Superior temporal gyrus (tissue), 1 donor: ENCODE measurements around the gene ALAD.
"Not testable (repeated sequence)": the region's sequence is repeated elsewhere in the genome, so short reads cannot be mapped to it uniquely, and the experiment has no call there.

Source experiments
- DNase-seq: peaks from one replicate; pipeline ENCODE4 v3.0.0-alpha.2; 2016; ENCODE audit errors: extremely low spot score

ALAD gene

GRCh38 chr9:113401027-113401792, at the start of gene ALAD:
Gene ALAD (minus strand): TSS chr9:113401284. CDS start chr9:113393559, 7,725 bp downstream.
- peak; percentile 99 for DNase-seq

- DNase-seq = no peak
Observed at GRCh38 chr9:113449376-113449775, 48.3 kb upstream of the ALAD start.

DNA sequence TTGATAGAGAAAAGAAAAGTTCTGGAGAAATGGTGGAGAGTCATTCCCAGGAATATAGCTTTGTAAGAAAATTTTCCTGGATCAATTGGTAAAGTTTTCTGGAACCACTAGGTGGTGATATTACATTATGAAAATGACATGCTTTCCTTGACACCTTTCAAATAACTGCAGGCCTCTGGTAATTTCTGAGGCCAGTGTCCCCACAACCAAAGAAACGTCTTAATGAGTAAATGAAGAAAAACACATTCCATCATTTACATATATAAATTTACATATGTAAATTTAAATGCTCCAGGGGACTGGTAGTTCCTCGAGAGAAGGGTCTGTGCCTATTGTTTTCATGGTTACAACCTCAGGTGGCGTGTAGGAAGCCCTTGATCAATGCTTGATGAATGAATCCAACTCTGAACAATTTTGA, 45.2 kb upstream of the ALAD start:
- DNase-seq = peak; percentile 94

DNA sequence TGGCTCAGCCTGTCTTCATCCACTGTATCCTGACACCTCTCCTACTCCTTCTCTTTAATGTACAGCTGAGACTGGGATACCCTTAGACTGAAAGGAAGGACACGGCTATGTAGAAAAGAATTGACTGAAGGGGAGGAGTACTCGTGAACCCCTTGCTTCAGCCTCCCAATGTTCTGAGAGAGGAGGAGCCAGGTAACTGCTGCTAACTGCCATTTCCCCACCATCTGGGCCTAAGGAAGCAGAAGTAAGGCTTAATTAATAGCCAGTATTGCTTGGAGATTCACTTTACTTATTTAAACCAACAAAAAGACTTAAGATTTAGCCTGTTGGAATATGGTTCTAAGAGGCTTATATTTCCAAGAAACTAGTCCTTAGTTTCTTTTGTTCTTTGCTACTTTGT, 43.7 kb upstream of the ALAD start:
- DNase-seq = no peak

DNA sequence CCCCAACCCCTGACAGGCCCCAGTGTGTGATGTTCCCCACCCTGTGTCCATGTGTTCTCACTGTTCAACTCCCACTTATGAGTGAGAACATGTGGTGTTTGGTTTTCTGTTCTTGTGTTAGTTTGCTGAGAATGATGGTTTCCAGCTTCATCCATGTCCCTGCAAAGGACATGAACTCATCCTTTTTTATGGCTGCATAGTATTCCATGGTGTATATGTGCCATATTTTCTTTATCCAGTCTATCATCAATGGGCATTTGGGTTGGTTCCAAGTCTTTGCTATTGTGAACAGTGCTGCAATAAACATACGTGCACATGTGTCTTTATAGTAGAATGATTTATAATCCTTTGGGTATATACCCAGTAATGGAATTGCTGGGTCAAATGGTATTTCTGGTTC, 36.6 kb upstream of the ALAD start:
- DNase-seq = not testable (repeated sequence)

DNA sequence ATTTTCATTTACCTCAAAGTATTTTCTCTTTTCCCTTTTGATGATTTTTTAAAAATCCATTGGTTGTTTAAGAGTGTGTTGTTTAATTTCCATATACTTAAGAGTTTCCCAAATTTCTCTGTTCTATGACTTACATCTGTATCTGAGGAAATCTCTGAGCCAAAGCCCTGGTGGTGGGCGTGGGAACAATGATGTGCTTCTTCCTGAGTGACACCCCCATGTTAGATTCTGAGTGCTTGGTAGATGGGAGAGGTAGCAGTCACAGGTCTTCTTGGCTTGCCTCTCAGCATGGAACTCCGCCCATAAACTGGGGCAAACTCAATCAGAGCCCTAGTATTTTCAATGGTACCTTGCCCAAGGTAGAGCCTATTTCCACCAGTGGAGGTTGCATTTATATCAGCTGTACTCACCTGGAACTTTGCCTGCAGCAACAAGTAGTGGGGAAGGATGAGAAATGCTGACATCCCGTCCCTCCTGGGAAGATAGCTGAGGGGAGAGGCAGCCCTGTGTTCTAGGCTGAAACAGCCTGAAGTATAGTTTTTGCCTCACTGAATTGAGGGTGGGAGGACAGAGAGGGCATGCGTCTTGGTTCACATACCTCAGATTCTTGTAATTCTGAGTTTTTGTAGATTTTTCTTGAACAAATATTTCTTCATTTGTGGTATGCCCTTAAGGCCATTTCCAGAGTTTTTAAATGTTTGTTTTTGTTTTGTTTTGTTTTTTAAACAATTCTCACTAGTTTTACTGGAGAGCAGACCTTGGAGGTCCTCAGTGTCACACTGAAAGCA, 35.8 kb upstream of the ALAD start:
- DNase-seq = no peak

DNA sequence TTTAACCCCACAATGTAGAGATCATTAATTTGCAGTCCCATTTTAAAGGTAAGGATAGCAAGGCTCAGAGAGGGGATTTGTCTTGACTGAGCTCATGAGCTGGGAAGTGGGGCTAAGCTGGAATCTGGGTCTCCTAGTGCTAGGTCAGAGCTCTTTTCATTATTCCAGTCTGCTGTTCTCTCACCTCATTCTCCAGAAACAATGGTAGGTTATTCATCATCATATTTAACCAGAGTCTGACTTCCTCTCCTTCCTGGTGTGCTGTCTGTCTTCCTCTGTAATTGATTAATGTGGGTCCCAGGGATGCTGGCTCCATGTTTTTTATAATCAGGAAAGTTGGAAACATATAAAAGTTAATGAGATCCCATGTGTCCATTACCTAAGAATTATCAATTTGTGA, 30.1 kb upstream of the ALAD start:
- DNase-seq = no peak

- no peak for DNase-seq
Observed at GRCh38 chr9:113428062-113428615, 27.1 kb upstream of the ALAD start.

DNA sequence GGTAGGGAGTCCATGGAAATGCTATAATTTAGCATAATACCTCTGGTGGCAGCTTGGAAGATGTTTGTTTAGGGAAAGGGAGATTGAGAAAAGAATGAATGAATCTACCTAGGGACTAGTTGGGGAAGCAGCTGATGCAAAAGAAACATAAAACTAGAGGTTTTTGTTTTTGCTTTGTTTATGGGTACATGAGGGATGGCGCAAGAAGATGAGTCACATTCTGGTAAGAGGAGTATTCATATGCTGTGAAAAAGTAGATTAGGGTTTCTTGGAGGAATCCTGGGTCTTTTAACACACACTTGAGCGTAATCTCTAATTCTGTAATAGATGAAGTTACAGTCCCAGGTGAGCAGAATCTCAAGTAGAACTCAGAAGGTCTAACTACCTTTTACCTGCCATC, 26.5 kb upstream of the ALAD start:
- DNase-seq = no peak

- DNase-seq = no peak
Observed at GRCh38 chr9:113426701-113427100, 25.6 kb upstream of the ALAD start.

DNA sequence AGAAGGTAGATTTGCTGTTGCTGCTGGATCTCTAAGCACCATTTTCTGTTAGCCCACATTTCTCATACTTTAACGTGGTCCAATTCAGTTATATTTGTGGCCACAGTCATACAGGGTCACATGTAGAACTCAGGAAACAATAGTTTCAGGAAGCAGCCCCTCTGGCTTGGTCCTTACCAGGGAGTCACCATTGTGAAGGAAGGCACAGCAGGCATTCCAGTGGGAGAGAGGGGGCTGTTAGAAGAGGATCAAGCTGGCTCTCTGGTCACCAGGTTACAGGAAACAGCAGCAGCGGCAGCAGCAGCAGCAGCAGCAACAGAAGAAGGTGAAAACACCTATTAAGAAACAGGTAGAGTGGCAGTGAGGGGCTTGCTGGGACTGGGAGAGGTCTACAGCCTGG, 24.0 kb upstream of the ALAD start:
- no peak for DNase-seq

DNA sequence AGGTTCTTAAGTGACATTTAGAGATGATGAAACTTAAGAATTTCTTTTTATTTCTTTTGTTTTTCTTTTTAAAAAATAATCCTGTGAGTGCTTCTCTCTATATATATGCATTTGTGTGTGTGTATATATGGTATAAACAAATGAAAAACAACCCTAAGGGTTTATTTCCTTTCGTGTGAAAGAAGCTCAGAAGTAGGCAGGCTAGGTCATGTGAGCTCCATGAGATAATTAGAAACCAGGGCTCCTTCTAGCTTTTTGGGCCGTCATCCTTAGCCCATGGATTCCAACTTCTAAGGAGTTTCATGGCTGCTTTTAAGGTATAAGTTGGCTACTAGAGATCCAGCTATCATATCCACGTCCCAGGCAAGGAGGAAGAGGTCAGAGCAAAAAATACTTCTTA, 20.6 kb upstream of the ALAD start:
- DNase-seq = no peak

GRCh38 chr9:113417370-113417769, 16.3 kb upstream of the ALAD start:
- DNase-seq = no peak

GRCh38 chr9:113416149-113416721, 15.2 kb upstream of the ALAD start:
- no peak for DNase-seq

DNA sequence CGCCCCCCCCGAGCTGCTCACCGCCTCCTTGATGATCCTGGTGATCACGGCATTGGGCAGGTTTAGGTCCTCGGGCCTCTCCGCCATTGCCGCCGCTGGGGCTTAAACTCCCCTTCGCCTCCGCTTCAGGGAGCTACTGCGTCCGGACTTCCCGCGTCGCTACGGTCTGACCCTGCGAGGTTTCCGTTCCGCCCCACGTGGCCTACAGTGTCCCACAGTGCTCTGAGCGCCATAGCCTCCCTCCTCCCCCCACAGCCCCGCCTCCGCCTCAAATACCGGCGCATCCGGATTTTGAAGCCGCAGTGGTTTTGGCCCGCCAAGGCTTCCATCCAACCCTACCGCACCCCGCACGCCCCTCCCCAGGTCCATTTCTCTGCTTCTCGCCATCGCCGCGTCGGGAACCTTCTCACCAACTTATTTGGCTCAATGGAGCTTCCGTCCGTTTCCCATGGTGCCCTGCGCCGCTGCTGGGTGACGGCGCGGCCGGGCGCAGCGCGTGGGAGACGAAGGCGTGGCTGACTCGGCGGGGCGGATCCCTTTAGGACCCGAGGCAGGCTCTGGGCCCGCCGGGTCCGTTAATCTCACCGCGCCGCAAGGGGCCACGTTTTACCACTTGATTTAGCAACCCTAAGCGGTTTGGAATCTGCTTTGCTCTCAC, 9.3 kb upstream of the ALAD start, which contains the start of the genes C9orf43 and POLE3:
TSS of gene C9orf43 (plus strand) at position 541 of the 658 bp plus-strand sequence. CDS start 2,747 bp downstream, outside the sequence.
TSS of gene POLE3 (minus strand) at position 469 of the 658 bp plus-strand sequence. CDS start at position 87, 382 bp downstream.
- peak; percentile 96 for DNase-seq

- DNase-seq = no peak
Observed at GRCh38 chr9:113409883-113410206, 8.8 kb upstream of the ALAD start.

DNA sequence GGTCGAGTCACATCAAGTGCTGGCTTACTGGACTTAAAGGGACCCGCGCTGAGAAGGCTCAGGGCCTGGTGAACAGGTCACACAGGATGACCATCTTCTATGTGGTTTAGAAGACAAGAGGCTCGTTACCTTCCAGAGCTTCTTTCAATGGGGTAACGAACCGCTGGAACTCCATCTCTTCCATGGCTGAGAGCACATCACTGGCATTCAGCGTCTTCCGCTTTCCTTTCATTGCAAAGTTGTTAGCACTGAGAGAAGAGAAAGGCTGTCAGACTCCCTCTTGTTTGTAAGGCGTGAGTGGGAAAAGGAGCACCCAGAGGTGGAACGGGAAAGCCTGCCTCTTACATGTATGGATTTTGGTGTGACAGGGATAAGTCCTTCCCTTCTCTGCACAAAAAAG, 8.4 kb upstream of the ALAD start:
- DNase-seq = no peak

DNA sequence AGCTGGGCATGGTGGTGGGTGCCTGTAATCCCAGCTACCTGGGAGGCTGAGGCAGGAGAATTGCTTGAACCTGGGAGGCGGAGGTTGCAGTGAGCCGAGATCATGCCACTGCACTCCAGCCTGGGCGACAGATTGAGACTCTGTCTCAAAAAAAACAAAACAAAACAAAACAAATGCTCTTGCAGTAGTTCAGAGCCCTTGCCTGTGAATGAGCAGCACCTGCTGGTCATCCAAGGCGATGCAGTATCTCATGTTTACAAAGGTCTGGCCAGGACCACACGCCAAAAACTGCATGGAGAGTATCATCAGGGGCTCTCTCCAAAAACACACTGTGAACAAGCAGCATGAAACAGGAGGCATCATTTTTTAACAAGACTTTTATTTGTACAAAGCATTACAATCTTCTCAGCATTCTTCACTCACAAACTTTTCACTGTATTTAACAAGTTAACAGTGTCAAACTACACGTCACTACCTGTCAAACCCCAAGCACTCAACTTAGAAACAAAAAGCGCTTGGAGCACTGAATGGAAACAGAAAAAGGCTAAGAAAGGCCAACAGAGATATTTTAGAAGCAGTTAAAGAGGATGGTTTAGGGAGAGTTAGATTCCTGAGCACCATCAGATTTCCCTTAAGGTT, 5.9 kb upstream of the ALAD start:
- peak; percentile 63 for DNase-seq

DNA sequence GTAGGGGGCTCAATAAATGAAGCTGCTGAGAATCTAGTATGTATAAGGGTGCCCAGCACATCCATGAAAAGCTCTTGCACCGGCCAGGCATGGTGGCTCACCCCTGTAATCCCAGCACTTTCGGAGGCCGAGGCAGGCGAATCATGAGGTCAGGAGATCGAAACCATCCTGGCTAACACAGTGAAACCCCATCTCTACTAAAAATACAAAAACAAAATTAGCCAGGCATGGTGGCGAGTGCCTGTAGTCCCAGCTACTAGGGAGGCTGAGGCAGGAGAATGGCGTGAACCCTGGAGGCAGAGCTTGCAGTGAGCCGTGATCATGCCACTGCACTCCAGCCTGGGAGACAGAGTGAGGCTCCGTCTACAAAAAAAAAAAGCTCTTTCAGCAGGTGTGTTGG, 5.3 kb upstream of the ALAD start:
- not testable (repeated sequence) for DNase-seq

- DNase-seq = no peak
Observed at GRCh38 chr9:113403646-113404045, 2.6 kb upstream of the ALAD start.

GRCh38 chr9:113399646-113400200, 1.4 kb downstream of the ALAD start:
- no peak for DNase-seq
